ENCODE data around the gene PIK3IP1. TPM values are rescaled to one million over a fixed set of nuclear protein-coding genes. Genes with fewer than 3 reads are reported as not detected.

Gene PIK3IP1
- total and polyA plus RNA-seq, 2 of the 8 experiments (the other 6 are each of a cell fraction or from before 2014, with no cell fraction given), result 1.00 to 1.3 TPM

- TF ChIP-seq JUND (IDR thresholded peaks at IDR 0.05; ENCODE audit: low read length) (no peak), TCF12 (IDR thresholded peaks at IDR 0.05; ENCODE audit: low read depth, low read length) (no peak), TEAD4 (IDR thresholded peaks at IDR 0.05; ENCODE audit: low read depth, low read length) (no peak), KDM4A (IDR thresholded peaks at IDR 0.05; ENCODE audit: low read depth, low read length, severe bottlenecking) (no peak)
- TF ChIP-seq, protein P1, sequence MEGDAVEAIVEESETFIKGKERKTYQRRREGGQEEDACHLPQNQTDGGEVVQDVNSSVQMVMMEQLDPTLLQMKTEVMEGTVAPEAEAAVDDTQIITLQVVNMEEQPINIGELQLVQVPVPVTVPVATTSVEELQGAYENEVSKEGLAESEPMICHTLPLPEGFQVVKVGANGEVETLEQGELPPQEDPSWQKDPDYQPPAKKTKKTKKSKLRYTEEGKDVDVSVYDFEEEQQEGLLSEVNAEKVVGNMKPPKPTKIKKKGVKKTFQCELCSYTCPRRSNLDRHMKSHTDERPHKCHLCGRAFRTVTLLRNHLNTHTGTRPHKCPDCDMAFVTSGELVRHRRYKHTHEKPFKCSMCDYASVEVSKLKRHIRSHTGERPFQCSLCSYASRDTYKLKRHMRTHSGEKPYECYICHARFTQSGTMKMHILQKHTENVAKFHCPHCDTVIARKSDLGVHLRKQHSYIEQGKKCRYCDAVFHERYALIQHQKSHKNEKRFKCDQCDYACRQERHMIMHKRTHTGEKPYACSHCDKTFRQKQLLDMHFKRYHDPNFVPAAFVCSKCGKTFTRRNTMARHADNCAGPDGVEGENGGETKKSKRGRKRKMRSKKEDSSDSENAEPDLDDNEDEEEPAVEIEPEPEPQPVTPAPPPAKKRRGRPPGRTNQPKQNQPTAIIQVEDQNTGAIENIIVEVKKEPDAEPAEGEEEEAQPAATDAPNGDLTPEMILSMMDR (IDR thresholded peaks at IDR 0.05; ENCODE audit: control extremely low read depth in 1 of 3, insufficient read depth in 1 of 3, low read depth in 1 of 3, low read length in 3 of 3), result no peak
Measured at GRCh38 chr22:31271485-31271884, 20.8 kb downstream of the PIK3IP1 start (continued).
